A673 (cell line): Measurements from ENCODE around the gene USP22. TPM values are rescaled to one million over a fixed set of nuclear protein-coding genes. Genes with fewer than 3 reads are reported as not detected.

ENCODE experiments used
- BruUV-seq: library from RNA; stranded (reverse); fragments of 400-500 nt; replicated peaks from 2 replicates; lab custom pipeline; 2021; lab: Mats Ljungman, UMichigan
- CTCF ChIA-PET: fragments of 300-600 bp; sonication (Branson Sonifier 250); formaldehyde crosslinking; loops from one replicate; lab custom pipeline; 2022; ENCODE audit warnings: antibody characterized with exemption; lab: Charles Lee
- POLR2A ChIA-PET: fragments of 300-600 bp; sonication (Branson Sonifier 250); formaldehyde crosslinking; loops from one replicate; lab custom pipeline; 2022; ENCODE audit warnings: antibody characterized with exemption; ENCODE audit not compliant: low non-redundant PET; lab: Charles Lee
- DNase-seq: peaks from one replicate; pipeline ENCODE4 v3.0.0-alpha.2; 2015; ENCODE audit warnings: low spot score
- H3K27ac ChIP-seq: fragments of 200-600 bp; sonication (generic); 2 replicates; pipeline ENCODE4 v1.5.1; 2016; ENCODE audit warnings: mixed run types, low read depth, mild to moderate bottlenecking, mixed read lengths, antibody characterized with exemption, low read length; ENCODE audit not compliant: poor library complexity, severe bottlenecking
- H3K27me3 ChIP-seq: fragments of 200-600 bp; sonication (generic); replicated peaks from 2 replicates; pipeline ENCODE4 v1.6.1; 2017; ENCODE audit warnings: mixed run types, low read depth, mild to moderate bottlenecking, mixed read lengths, antibody characterized with exemption, low read length; ENCODE audit not compliant: insufficient read depth, poor library complexity
- H3K36me3 ChIP-seq: fragments of 200-600 bp; sonication (generic); 2 replicates; pipeline ENCODE4 v1.6.1; 2016; ENCODE audit warnings: mixed run types, mild to moderate bottlenecking, mixed read lengths, antibody characterized with exemption, low read length; ENCODE audit not compliant: insufficient read depth, poor library complexity, severe bottlenecking
- H3K4me1 ChIP-seq: fragments of 200-600 bp; sonication (generic); 2 replicates; pipeline ENCODE4 v1.6.1; 2017; ENCODE audit warnings: mixed run types, mild to moderate bottlenecking, mixed read lengths, antibody characterized with exemption, low read length; ENCODE audit not compliant: insufficient read depth, poor library complexity, severe bottlenecking
- H3K4me3 ChIP-seq: fragments of 200-600 bp; sonication (generic); 2 replicates; pipeline ENCODE4 v1.5.1; 2016; ENCODE audit warnings: low read depth, mixed run types, mild to moderate bottlenecking, mixed read lengths, low read length; ENCODE audit not compliant: poor library complexity, severe bottlenecking
- H3K9me3 ChIP-seq: fragments of 200-600 bp; sonication (generic); 2 replicates; pipeline ENCODE4 v1.6.1; 2016; ENCODE audit warnings: mixed run types, low read depth, mild to moderate bottlenecking, mixed read lengths, antibody characterized with exemption, low read length; ENCODE audit not compliant: poor library complexity, severe bottlenecking
- EZH2 ChIP-seq: fragments of 200-600 bp; sonication (generic); IDR thresholded peaks from 2 replicates; pipeline ENCODE4 v1.6.1; 2017; ENCODE audit warnings: borderline replicate concordance, low read depth, mild to moderate bottlenecking, mixed read lengths, antibody characterized with exemption, low read length; ENCODE audit not compliant: poor library complexity, severe bottlenecking
- intact Hi-C: fragments of 100-400 bp; cut with micrococcal nuclease; formaldehyde crosslinking; loops from one replicate; pipeline ENCODE4 v1.10.0; 2022; ENCODE audit not compliant: unreplicated experiment
- total RNA-seq: library from RNA; stranded (reverse); gene quantifications from 2 replicates; pipeline ENCODE4 v1.2.3, GENCODE V29; 2021
- TF ChIP-seq, protein P1 (sequence below): fragments of 300-800, 200-600 bp; sonication (generic); conservative IDR thresholded peaks from 2 replicates; pipeline ENCODE4 v1.5.1; 2017; ENCODE audit warnings: low read depth, mild to moderate bottlenecking, antibody characterized with exemption, low read length, moderate library complexity, mixed read lengths

The USP22 gene
- total RNA-seq, 1 experiment from 2014 or later, result 288 TPM

DNA sequence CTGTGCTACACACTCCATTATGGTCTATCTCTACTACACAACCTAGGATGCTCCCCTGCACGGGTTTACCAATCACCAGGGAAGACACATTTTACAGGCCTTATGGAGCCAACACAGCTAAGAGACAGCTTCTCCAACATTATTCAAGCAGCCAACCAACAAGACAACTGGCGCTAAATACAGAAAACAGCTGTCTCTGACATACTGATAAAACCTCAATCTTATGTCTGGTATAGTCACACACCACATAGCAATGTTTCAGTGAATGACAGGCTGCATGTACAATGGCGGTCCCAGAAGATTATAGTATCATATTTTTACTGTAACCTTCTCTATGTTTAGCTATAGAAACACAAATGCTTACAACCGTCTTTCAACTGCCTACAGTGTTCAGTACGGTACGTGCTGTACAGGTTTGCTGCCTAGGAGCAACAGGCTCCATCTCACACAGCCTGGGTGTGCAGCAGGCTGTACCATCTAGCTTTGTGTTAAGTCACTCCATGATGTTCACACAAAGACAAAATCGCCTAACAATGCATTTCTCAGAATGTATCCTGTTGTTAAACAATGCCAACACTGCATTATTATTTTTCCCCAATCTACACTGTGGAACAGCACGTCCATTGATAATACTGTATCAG, 10.9 kb downstream of the USP22 start:
- no peak for DNase-seq
- peaks cover 22% of the 10 kb centered on the region for H3K36me3 ChIP-seq
- no peak for TF ChIP-seq EZH2
- TF ChIP-seq, protein P1, sequence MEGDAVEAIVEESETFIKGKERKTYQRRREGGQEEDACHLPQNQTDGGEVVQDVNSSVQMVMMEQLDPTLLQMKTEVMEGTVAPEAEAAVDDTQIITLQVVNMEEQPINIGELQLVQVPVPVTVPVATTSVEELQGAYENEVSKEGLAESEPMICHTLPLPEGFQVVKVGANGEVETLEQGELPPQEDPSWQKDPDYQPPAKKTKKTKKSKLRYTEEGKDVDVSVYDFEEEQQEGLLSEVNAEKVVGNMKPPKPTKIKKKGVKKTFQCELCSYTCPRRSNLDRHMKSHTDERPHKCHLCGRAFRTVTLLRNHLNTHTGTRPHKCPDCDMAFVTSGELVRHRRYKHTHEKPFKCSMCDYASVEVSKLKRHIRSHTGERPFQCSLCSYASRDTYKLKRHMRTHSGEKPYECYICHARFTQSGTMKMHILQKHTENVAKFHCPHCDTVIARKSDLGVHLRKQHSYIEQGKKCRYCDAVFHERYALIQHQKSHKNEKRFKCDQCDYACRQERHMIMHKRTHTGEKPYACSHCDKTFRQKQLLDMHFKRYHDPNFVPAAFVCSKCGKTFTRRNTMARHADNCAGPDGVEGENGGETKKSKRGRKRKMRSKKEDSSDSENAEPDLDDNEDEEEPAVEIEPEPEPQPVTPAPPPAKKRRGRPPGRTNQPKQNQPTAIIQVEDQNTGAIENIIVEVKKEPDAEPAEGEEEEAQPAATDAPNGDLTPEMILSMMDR, result no peak
- no peaks in the 10 kb centered on the region for H3K9me3 ChIP-seq
- ChIA-PET POLR2A (interaction anchor here (0.6 kb wide), 1 partner anchor 107 kb away, joined by 4 read pairs; no protein-coding TSS in a partner anchor), CTCF (no interaction called here)
- no peaks in the 10 kb centered on the region for H3K27me3 ChIP-seq
- intact Hi-C loops, result no loop called here
- no peak overlapping the region for H3K27ac ChIP-seq
- no peak overlapping the region for H3K4me3 ChIP-seq
- no TSS peak for BruUV-seq
- H3K4me1 ChIP-seq, result peaks cover 24% of the 10 kb centered on the region

DNA sequence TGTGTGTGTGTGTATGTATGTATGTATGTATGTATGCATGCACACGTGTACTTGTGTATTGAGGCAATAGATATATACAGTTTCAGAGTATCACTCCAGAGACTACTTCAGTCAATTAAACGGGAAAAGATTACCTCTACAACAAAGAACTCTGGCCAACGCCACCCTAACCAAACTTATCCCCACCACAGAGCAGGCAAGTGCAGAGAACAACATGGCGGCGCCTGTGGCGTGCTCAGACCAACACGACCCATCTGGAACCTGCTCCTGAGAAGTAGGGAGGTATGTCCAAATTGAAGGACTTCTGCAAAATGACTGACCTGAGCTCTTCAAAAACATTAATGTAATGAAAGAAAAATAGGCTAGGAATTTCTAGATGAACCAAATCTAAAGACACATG, 12.4 kb downstream of the USP22 start:
- intact Hi-C loops, result no loop called here
- ChIA-PET CTCF (interaction anchor here (0.7 kb wide), 1 partner anchor 10 kb away, joined by 3 read pairs; no protein-coding TSS in a partner anchor), POLR2A (no interaction called here)
- TF ChIP-seq EZH2, result no peak
- TF ChIP-seq, protein P1, result no peak
- H3K36me3 ChIP-seq, result peaks cover 36% of the 10 kb centered on the region
- no peaks in the 10 kb centered on the region for H3K9me3 ChIP-seq
- H3K27ac ChIP-seq, result no peak overlapping the region
- no peaks in the 10 kb centered on the region for H3K27me3 ChIP-seq
- no TSS peak for BruUV-seq
- no peak for DNase-seq
- peaks cover 14% of the 10 kb centered on the region for H3K4me1 ChIP-seq
- H3K4me3 ChIP-seq, result no peak overlapping the region

DNA sequence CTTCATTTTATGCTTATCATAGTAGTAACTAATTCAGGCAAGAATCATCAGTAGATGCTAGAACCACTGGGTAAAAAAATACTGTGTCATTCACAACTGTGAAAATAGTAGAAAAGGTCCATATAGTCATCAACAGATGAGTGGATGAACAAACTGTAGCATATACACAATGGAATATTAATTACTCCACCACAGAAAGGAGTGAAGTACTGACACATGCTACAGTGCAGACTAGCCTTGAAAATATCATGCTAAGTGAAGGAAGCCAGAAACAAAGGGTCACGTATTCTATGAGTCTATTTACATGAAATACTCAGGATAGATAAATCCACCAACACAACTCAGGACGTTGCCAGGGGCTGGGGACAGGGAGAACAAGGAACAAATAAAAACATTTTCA, 13.3 kb downstream of the USP22 start:
- ChIA-PET CTCF (no interaction called here), POLR2A (no interaction called here)
- H3K9me3 ChIP-seq, result no peaks in the 10 kb centered on the region
- BruUV-seq, result no TSS peak
- intact Hi-C loops, result loop anchor here (1.0 kb wide), 1 partner anchor 12 kb away; no protein-coding TSS in a partner anchor
- no peaks in the 10 kb centered on the region for H3K27me3 ChIP-seq
- no peak overlapping the region for H3K27ac ChIP-seq
- DNase-seq, result no peak
- H3K4me1 ChIP-seq, result peaks cover 6% of the 10 kb centered on the region
- peaks cover 45% of the 10 kb centered on the region for H3K36me3 ChIP-seq
- no peak for TF ChIP-seq EZH2
- TF ChIP-seq, protein P1, result no peak
- H3K4me3 ChIP-seq, result no peak overlapping the region
